ENCODE data around the gene CSNK1G1. TPM values are rescaled to one million over a fixed set of nuclear protein-coding genes. Genes with fewer than 3 reads are reported as not detected.

Gene CSNK1G1
- total RNA-seq (2021) (23.1 and 27.4 TPM in 2 replicates), Bru-seq, nascent RNA (percentile 82 among the genes with signal in this experiment), BruChase-seq, experiment 1, labeled RNA remaining after a 2-hour chase (percentile 89 among the genes with signal in this experiment), BruChase-seq, experiment 2, labeled RNA remaining after a 6-hour chase (percentile 83 among the genes with signal in this experiment)
- long read RNA-seq, full-length matches to known transcripts, result 4 of 10 reads
- long read RNA-seq, partial matches to known transcripts, result 0 of 10 reads
- long read RNA-seq, other reads (novel, unspliced or antisense), result 6 of 10 reads

- BruUV-seq (replicated peaks), result no TSS peak
- no peaks in the 10 kb centered on the region for H3K9me3 ChIP-seq (ENCODE audit: low read depth, low read length, poor library complexity, severe bottlenecking)
- CTCF ChIA-PET, result interaction anchor here (0.6 to 1.4 kb wide), 4 partner anchors 11 to 203 kb away, joined by 3 to 4 read pairs (median 4); no protein-coding TSS in a partner anchor
- intact Hi-C loops (cut with micrococcal nuclease; ENCODE audit: unreplicated experiment), result loop anchor here (1.0 kb wide), 2 partner anchors 147 to 193 kb away; partner anchors contain the start of gene PPIB
- POLR2A ChIA-PET (ENCODE audit: low non-redundant PET), result interaction anchor here (0.5 kb wide), 1 partner anchor 104 kb away, joined by 3 read pairs; no protein-coding TSS in a partner anchor
- no peaks in the 10 kb centered on the region for H3K36me3 ChIP-seq (ENCODE audit: insufficient read depth, low read length, poor library complexity, severe bottlenecking)
- peaks cover 24% of the 10 kb centered on the region for H3K4me1 ChIP-seq (ENCODE audit: insufficient read depth, low read length, poor library complexity, severe bottlenecking)
- TF ChIP-seq EZH2 (IDR thresholded peaks at IDR 0.05; ENCODE audit: borderline replicate concordance, low read depth, low read length, poor library complexity, severe bottlenecking) (no peak), CTCF (conservative IDR thresholded peaks at IDR 0.05; ENCODE audit: low read depth, low read length) (peak; percentile 61)
- no peaks in the 10 kb centered on the region for H3K27me3 ChIP-seq (replicated peaks; ENCODE audit: insufficient read depth, low read depth, low read length, poor library complexity)
- peak; percentile 99 for DNase-seq (ENCODE audit: low spot score)
- H3K27ac ChIP-seq (ENCODE audit: low read depth, low read length, poor library complexity, severe bottlenecking), result peak within 1 kb of the TSS; percentile 89
- H3K4me3 ChIP-seq (ENCODE audit: low read depth, low read length, poor library complexity, severe bottlenecking), result peak within 1 kb of the TSS; percentile 94
Measured at GRCh38 chr15:64355944-64356709, at the start of gene CSNK1G1. Gene CSNK1G1 (minus strand): TSS chr15:64356173. CDS start chr15:64300499, 55,674 bp downstream.

- DNase-seq (ENCODE audit: low spot score), result no peak
- CTCF ChIA-PET, result no interaction called here
- Histone ChIP-seq H3K9me3 (ENCODE audit: low read depth, low read length, poor library complexity, severe bottlenecking) (no peaks in the 10 kb centered on the region), H3K4me3 (ENCODE audit: low read depth, low read length, poor library complexity, severe bottlenecking) (no peak overlapping the region), H3K36me3 (ENCODE audit: insufficient read depth, low read length, poor library complexity, severe bottlenecking) (peaks cover 34% of the 10 kb centered on the region), H3K27ac (ENCODE audit: low read depth, low read length, poor library complexity, severe bottlenecking) (no peak overlapping the region), H3K27me3 (replicated peaks; ENCODE audit: insufficient read depth, low read depth, low read length, poor library complexity) (no peaks in the 10 kb centered on the region), H3K4me1 (ENCODE audit: insufficient read depth, low read length, poor library complexity, severe bottlenecking) (no peaks in the 10 kb centered on the region)
- POLR2A ChIA-PET (ENCODE audit: low non-redundant PET), result no interaction called here
- TF ChIP-seq CTCF (conservative IDR thresholded peaks at IDR 0.05; ENCODE audit: low read depth, low read length), result no peak
- TF ChIP-seq EZH2 (IDR thresholded peaks at IDR 0.05; ENCODE audit: borderline replicate concordance, low read depth, low read length, poor library complexity, severe bottlenecking), result no peak
- intact Hi-C loops (cut with micrococcal nuclease; ENCODE audit: unreplicated experiment), result no loop called here
- BruUV-seq (replicated peaks), result no TSS peak
Measured at GRCh38 chr15:64400583-64400982, 44.6 kb upstream of the CSNK1G1 start.

- no peaks in the 10 kb centered on the region for H3K27me3 ChIP-seq (replicated peaks; ENCODE audit: insufficient read depth, low read depth, low read length, poor library complexity)
- intact Hi-C loops (cut with micrococcal nuclease; ENCODE audit: unreplicated experiment), result no loop called here
- TF ChIP-seq EZH2 (IDR thresholded peaks at IDR 0.05; ENCODE audit: borderline replicate concordance, low read depth, low read length, poor library complexity, severe bottlenecking) (no peak), CTCF (conservative IDR thresholded peaks at IDR 0.05; ENCODE audit: low read depth, low read length) (no peak)
- no peak overlapping the region for H3K4me3 ChIP-seq (ENCODE audit: low read depth, low read length, poor library complexity, severe bottlenecking)
- no peak for DNase-seq (ENCODE audit: low spot score)
- H3K4me1 ChIP-seq (ENCODE audit: insufficient read depth, low read length, poor library complexity, severe bottlenecking), result no peaks in the 10 kb centered on the region
- no peak overlapping the region for H3K27ac ChIP-seq (ENCODE audit: low read depth, low read length, poor library complexity, severe bottlenecking)
- POLR2A ChIA-PET (ENCODE audit: low non-redundant PET), result interaction anchor here (0.6 kb wide), 1 partner anchor 11 kb away, joined by 8 read pairs; no protein-coding TSS in a partner anchor
- peaks cover 35% of the 10 kb centered on the region for H3K36me3 ChIP-seq (ENCODE audit: insufficient read depth, low read length, poor library complexity, severe bottlenecking)
- CTCF ChIA-PET, result interaction anchor here (0.6 kb wide), 2 partner anchors 18 to 355 kb away, joined by 3 to 6 read pairs; no protein-coding TSS in a partner anchor
- no TSS peak for BruUV-seq (replicated peaks)
- H3K9me3 ChIP-seq (ENCODE audit: low read depth, low read length, poor library complexity, severe bottlenecking), result no peaks in the 10 kb centered on the region
Measured at GRCh38 chr15:64398575-64398974, 42.6 kb upstream of the CSNK1G1 start.
